Large intestine (tissue), 3 donors: Measurements from ENCODE around the gene TRIM38. TPM values are rescaled to one million over a fixed set of nuclear protein-coding genes. Genes with fewer than 3 reads are reported as not detected.
"Not testable (repeated sequence)": the region's sequence is repeated elsewhere in the genome, so short reads cannot be mapped to it uniquely, and the experiment has no call there.

Experiments used
- DNase-seq, 2 donors: peaks; one replicate each; pipeline versions ENCODE4 v3.0.0 to v3.0.0-alpha.2; 2013
- H3K27ac ChIP-seq: one replicate; pipeline ENCODE4 v1.5.1; 2013; ENCODE audit warnings: low read length
- H3K27me3 ChIP-seq: 2 replicates; pipeline ENCODE4 v1.6.1; 2013; ENCODE audit warnings: low read length; ENCODE audit not compliant: control insufficient read depth, insufficient read depth
- H3K36me3 ChIP-seq: 2 replicates; pipeline ENCODE4 v1.6.1; 2013; ENCODE audit warnings: low read length; ENCODE audit not compliant: control insufficient read depth, insufficient read depth
- H3K4me1 ChIP-seq: one replicate; pipeline ENCODE4 v1.6.1; 2013; ENCODE audit warnings: low read length; ENCODE audit not compliant: control insufficient read depth, insufficient read depth
- H3K4me3 ChIP-seq: one replicate; pipeline ENCODE4 v1.5.1; 2013; ENCODE audit warnings: low read length
- H3K9me3 ChIP-seq: one replicate; pipeline ENCODE4 v1.6.1; 2013; ENCODE audit warnings: mild to moderate bottlenecking, low read depth, low read length, moderate library complexity; ENCODE audit not compliant: control insufficient read depth
- WGBS: methylation state at CpG from one replicate; pipeline ENCODE4 v1.1.5; 2013; ENCODE audit warnings: low lambda C conversion rate; ENCODE audit not compliant: insufficient coverage; 5-methylcytosine and 5-hydroxymethylcytosine counted together
- polyA plus RNA-seq: library from polyadenylated mRNA; unstranded; fragments of 120-200 nt; gene quantifications from one replicate; pipeline ENCODE4 v1.2.1, GENCODE V29; 2013

Gene TRIM38
- polyA plus RNA-seq, 1 donor, result 19.4 TPM

GRCh38 chr6:25925876-25926275 lies 36.7 kb upstream of the TRIM38 start:
- H3K27me3 ChIP-seq, result no peaks in the 10 kb centered on the region
- no peaks in the 10 kb centered on the region for H3K9me3 ChIP-seq
- WGBS, result no CpG with 5 or more reads among the region's 1 CpG
- H3K4me3 ChIP-seq, result no peak overlapping the region
- H3K27ac ChIP-seq, result no peak overlapping the region
- DNase-seq, result no peak
- no peaks in the 10 kb centered on the region for H3K36me3 ChIP-seq
- H3K4me1 ChIP-seq, result peaks cover 8% of the 10 kb centered on the region

GRCh38 chr6:25927178-25927577 lies 35.4 kb upstream of the TRIM38 start:
- DNase-seq, result no peak
- no peak overlapping the region for H3K27ac ChIP-seq
- no peaks in the 10 kb centered on the region for H3K36me3 ChIP-seq
- H3K4me1 ChIP-seq, result peaks cover 8% of the 10 kb centered on the region
- H3K27me3 ChIP-seq, result no peaks in the 10 kb centered on the region
- H3K9me3 ChIP-seq, result no peaks in the 10 kb centered on the region
- 100% methylated on average over 1 of the region's 2 CpGs for WGBS
- no peak overlapping the region for H3K4me3 ChIP-seq

- no CpG with 5 or more reads among the region's 2 CpGs for WGBS
- H3K9me3 ChIP-seq, result no peaks in the 10 kb centered on the region
- no peak for DNase-seq
- H3K4me1 ChIP-seq, result peaks cover 8% of the 10 kb centered on the region
- no peak overlapping the region for H3K27ac ChIP-seq
- H3K27me3 ChIP-seq, result no peaks in the 10 kb centered on the region
- H3K4me3 ChIP-seq, result no peak overlapping the region
- H3K36me3 ChIP-seq, result no peaks in the 10 kb centered on the region
Measured at GRCh38 chr6:25927756-25928216, 34.8 kb upstream of the TRIM38 start.

- Histone ChIP-seq H3K4me3 (no peak overlapping the region), H3K36me3 (no peaks in the 10 kb centered on the region), H3K27me3 (no peaks in the 10 kb centered on the region), H3K9me3 (no peaks in the 10 kb centered on the region), H3K4me1 (peaks cover 8% of the 10 kb centered on the region), H3K27ac (no peak overlapping the region)
- peak in 1 of 2 donors; percentile 40 for DNase-seq
- WGBS, result 46% methylated on average over 3 of the region's 4 CpGs
Measured at GRCh38 chr6:25928562-25929324, 33.9 kb upstream of the TRIM38 start.

GRCh38 chr6:25929785-25930184 lies 32.8 kb upstream of the TRIM38 start:
- H3K27me3 ChIP-seq, H3K36me3 ChIP-seq, H3K4me3 ChIP-seq, H3K27ac ChIP-seq, H3K9me3 ChIP-seq, DNase-seq: not testable (repeated sequence)
- no CpG with 5 or more reads among the region's 12 CpGs for WGBS
- peaks cover 14% of the 10 kb centered on the region for H3K4me1 ChIP-seq

GRCh38 chr6:25930532-25931410 lies 31.8 kb upstream of the TRIM38 start, which contains the start of gene SLC17A2:
Gene SLC17A2, minus strand, starts transcription at chr6:25930691. Its CDS starts 4,895 bp downstream, at chr6:25925796.
- DNase-seq, result peak in 1 of 2 donors; percentile 30
- no peaks in the 10 kb centered on the region for H3K36me3 ChIP-seq
- peaks cover 14% of the 10 kb centered on the region for H3K4me1 ChIP-seq
- H3K27me3 ChIP-seq, result no peaks in the 10 kb centered on the region
- no peak within 1 kb of the TSS for H3K27ac ChIP-seq
- no peaks in the 10 kb centered on the region for H3K9me3 ChIP-seq
- H3K4me3 ChIP-seq, result no peak within 1 kb of the TSS
- 40% methylated on average over 2 of the region's 9 CpGs for WGBS

- no peaks in the 10 kb centered on the region for H3K27me3 ChIP-seq
- peaks cover 14% of the 10 kb centered on the region for H3K4me1 ChIP-seq
- DNase-seq, result no peak
- no CpG with 5 or more reads among the region's 1 CpG for WGBS
- no peaks in the 10 kb centered on the region for H3K9me3 ChIP-seq
- no peaks in the 10 kb centered on the region for H3K36me3 ChIP-seq
- H3K27ac ChIP-seq, result no peak overlapping the region
- no peak overlapping the region for H3K4me3 ChIP-seq
Measured at GRCh38 chr6:25931411-25931709, 31.2 kb upstream of the TRIM38 start.

GRCh38 chr6:25934156-25934555 lies 28.4 kb upstream of the TRIM38 start:
- DNase-seq, result peak; percentile 24 to 76
- no CpG with 5 or more reads among the region's 2 CpGs for WGBS
- peaks cover 7% of the 10 kb centered on the region for H3K4me1 ChIP-seq

GRCh38 chr6:25934735-25935313 lies 27.8 kb upstream of the TRIM38 start:
- 38% methylated on average over 1 of the region's 3 CpGs for WGBS
- Histone ChIP-seq H3K4me1 (peaks cover 6% of the 10 kb centered on the region), H3K36me3 (no peaks in the 10 kb centered on the region), H3K27me3 (no peaks in the 10 kb centered on the region), H3K27ac (no peak overlapping the region), H3K9me3 (no peaks in the 10 kb centered on the region), H3K4me3 (no peak overlapping the region)
- DNase-seq, result no peak

More at GRCh38 chr6:25934156-25934555, 28.4 kb upstream of the TRIM38 start:
- H3K27me3 ChIP-seq, result no peaks in the 10 kb centered on the region
- H3K4me3 ChIP-seq, result no peak overlapping the region
- H3K36me3 ChIP-seq, result no peaks in the 10 kb centered on the region
- H3K9me3 ChIP-seq, result no peaks in the 10 kb centered on the region
- peak overlapping the region; percentile 64 for H3K27ac ChIP-seq

- no peaks in the 10 kb centered on the region for H3K9me3 ChIP-seq
- H3K27ac ChIP-seq, result no peak overlapping the region
- DNase-seq, result no peak
- peaks cover 6% of the 10 kb centered on the region for H3K4me1 ChIP-seq
- H3K36me3 ChIP-seq, result no peaks in the 10 kb centered on the region
- no peak overlapping the region for H3K4me3 ChIP-seq
- WGBS, result 100% methylated on average over 3 of the region's 5 CpGs
- no peaks in the 10 kb centered on the region for H3K27me3 ChIP-seq
Measured at GRCh38 chr6:25935953-25936352, 26.6 kb upstream of the TRIM38 start.
